Measurements from ENCODE around the gene FUT6. TPM values are rescaled to one million over a fixed set of nuclear protein-coding genes. Genes with fewer than 3 reads are reported as not detected.
"Not testable (repeated sequence)": the region's sequence is repeated elsewhere in the genome, so short reads cannot be mapped to it uniquely, and the experiment has no call there.

FUT6 gene
- total RNA-seq, result not detected in 2 replicates

GRCh38 chr19:5839065-5840017 lies at the start of gene FUT6:
FUT6 (minus strand) TSS chr19:5839702; CDS start chr19:5832567, 7,135 bp downstream.
- no peak for DNase-seq (ENCODE audit: low read depth)
- no peak for TF ChIP-seq CTCF (IDR thresholded peaks at IDR 0.05; ENCODE audit: insufficient read depth, low read depth, low read length)
- no peak within 1 kb of the TSS for H3K4me3 ChIP-seq (ENCODE audit: low read depth, low read length)

- DNase-seq (ENCODE audit: low read depth); H3K4me3 ChIP-seq (ENCODE audit: low read depth, low read length): not testable (repeated sequence)
Measured at GRCh38 chr19:5884065-5884811, 44.7 kb upstream of the FUT6 start.

GRCh38 chr19:5883157-5883873 lies 43.8 kb upstream of the FUT6 start:
- not testable (repeated sequence) for DNase-seq (ENCODE audit: low read depth)

GRCh38 chr19:5882421-5882968 lies 43.0 kb upstream of the FUT6 start:
- H3K4me3 ChIP-seq (ENCODE audit: low read depth, low read length), result no peak overlapping the region
- no peak for TF ChIP-seq CTCF (IDR thresholded peaks at IDR 0.05; ENCODE audit: insufficient read depth, low read depth, low read length)
- peak; percentile 65 for DNase-seq (ENCODE audit: low read depth)

More at GRCh38 chr19:5883157-5883873, 43.8 kb upstream of the FUT6 start:
- H3K4me3 ChIP-seq (ENCODE audit: low read depth, low read length), result not testable (repeated sequence)

GRCh38 chr19:5881543-5882299 lies 42.2 kb upstream of the FUT6 start:
- DNase-seq (ENCODE audit: low read depth), result no peak
- no peak for TF ChIP-seq CTCF (IDR thresholded peaks at IDR 0.05; ENCODE audit: insufficient read depth, low read depth, low read length)
- H3K4me3 ChIP-seq (ENCODE audit: low read depth, low read length), result no peak overlapping the region

- H3K4me3 ChIP-seq (ENCODE audit: low read depth, low read length), result no peak overlapping the region
- no peak for TF ChIP-seq CTCF (IDR thresholded peaks at IDR 0.05; ENCODE audit: insufficient read depth, low read depth, low read length)
- peak; percentile 80 for DNase-seq (ENCODE audit: low read depth)
Measured at GRCh38 chr19:5880604-5881078, 41.1 kb upstream of the FUT6 start.

GRCh38 chr19:5880196-5880595 lies 40.7 kb upstream of the FUT6 start:
- no peak for DNase-seq (ENCODE audit: low read depth)
- no peak overlapping the region for H3K4me3 ChIP-seq (ENCODE audit: low read depth, low read length)
- TF ChIP-seq CTCF (IDR thresholded peaks at IDR 0.05; ENCODE audit: insufficient read depth, low read depth, low read length), result no peak
